H1 (cell line): ENCODE data around the gene MORN5. TPM values are rescaled to one million over a fixed set of nuclear protein-coding genes. Genes with fewer than 3 reads are reported as not detected.

Experiments
- ASH2L ChIP-seq: fragments of 200-600, 300-600 bp; sonication (generic); IDR thresholded peaks from one replicate; pipeline ENCODE4 v1.7.1; 2017; ENCODE audit warnings: low read length
- CHD2 ChIP-seq: IDR thresholded peaks from 2 replicates; pipeline ENCODE4 v1.6.1; 2012; ENCODE audit warnings: low read length, improper control_type of control experiment
- EGR1 ChIP-seq: IDR thresholded peaks from 2 replicates; pipeline ENCODE4 v1.6.1; 2011; ENCODE audit warnings: low read depth, low read length, borderline replicate concordance
- EP300 ChIP-seq, 2 experiments: IDR thresholded peaks; 1 replicate in 1 of 2; 2 replicates in 1 of 2; pipeline ENCODE4 v1.6.1; 2011 to 2012; ENCODE audit warnings: low read depth in 2 of 2, low read length in 2 of 2, mild to moderate bottlenecking in 2 of 2, borderline replicate concordance in 1 of 2, inconsistent platforms in 1 of 2, moderate library complexity in 1 of 2
- HDAC2 ChIP-seq, 2 experiments: fragments of 300-600 bp in 1 of 2; sonication (generic) in 1 of 2; IDR thresholded peaks; 2 replicates each; pipeline ENCODE4 v1.6.1; 2011 to 2012; ENCODE audit warnings: low read depth in 2 of 2, low read length in 2 of 2, mild to moderate bottlenecking in 2 of 2, moderate library complexity in 2 of 2, borderline replicate concordance in 1 of 2, inconsistent platforms in 1 of 2
- KDM1A ChIP-seq: fragments of 200-600, 300-600 bp; sonication (generic); IDR thresholded peaks from 2 replicates; pipeline ENCODE4 v1.7.1; 2016; ENCODE audit warnings: mild to moderate bottlenecking, low read length, borderline replicate concordance
- KDM4A ChIP-seq: IDR thresholded peaks from one replicate; pipeline ENCODE4 v1.7.1; 2012; ENCODE audit warnings: low read depth, mild to moderate bottlenecking, moderate library complexity, low read length, inconsistent platforms; ENCODE audit not compliant: severe bottlenecking
- NRF1 ChIP-seq: IDR thresholded peaks from 2 replicates; pipeline ENCODE4 v1.6.1; 2011; ENCODE audit warnings: mild to moderate bottlenecking, low read depth, low read length, improper control_type of control experiment
- RBBP5 ChIP-seq: IDR thresholded peaks from 2 replicates; pipeline ENCODE4 v1.7.1; 2012; ENCODE audit warnings: low read depth, mild to moderate bottlenecking, inconsistent platforms, low read length, moderate library complexity, borderline replicate concordance
- SP4 ChIP-seq: IDR thresholded peaks from 2 replicates; pipeline ENCODE4 v1.6.1; 2012; ENCODE audit warnings: low read length, inconsistent platforms
- TAF7 ChIP-seq: optimal IDR thresholded peaks from 2 replicates; pipeline ENCODE3; 2011; ENCODE audit warnings: low read depth, mild to moderate bottlenecking, inconsistent platforms, low read length, moderate library complexity, borderline replicate concordance
- polyA plus RNA-seq, 7 experiments: library from polyadenylated mRNA; depleted of rRNA in 3 of 7; stranded (reverse) in 5 of 7; unstranded in 2 of 7; fragments of >200 nt in 5 of 7; fragments of 200-250 nt in 2 of 7; gene quantifications; 1 replicate in 5 of 7; 2 replicates in 1 of 7; 4 replicates in 1 of 7; pipeline versions ENCODE4 v1.2.1 to v1.2.3, GENCODE V29; 2011 to 2013; ENCODE audit warnings: missing spikeins in 2 of 7, mixed read lengths in 2 of 7
- total RNA-seq: library from RNA; stranded (reverse); fragmentation: NEBNext Ultra II Directional; extraction: Animal tissue kit (Norgen Biotek cat#: 25700); gene quantifications from 2 replicates; pipeline ENCODE4 v1.2.1, GENCODE V29; 2021
- TF ChIP-seq, protein P1 (sequence below): fragments of 300-600 bp; sonication (generic); IDR thresholded peaks from 2 replicates; pipeline ENCODE4 v1.7.1; 2012; ENCODE audit warnings: low read length, moderate library complexity, mild to moderate bottlenecking, inconsistent platforms; ENCODE audit not compliant: insufficient replicate concordance

The MORN5 gene
- total and polyA plus RNA-seq, 2 of the 8 experiments (the other 6 are each of a cell fraction or from before 2014, with no cell fraction given), result not detected

DNA sequence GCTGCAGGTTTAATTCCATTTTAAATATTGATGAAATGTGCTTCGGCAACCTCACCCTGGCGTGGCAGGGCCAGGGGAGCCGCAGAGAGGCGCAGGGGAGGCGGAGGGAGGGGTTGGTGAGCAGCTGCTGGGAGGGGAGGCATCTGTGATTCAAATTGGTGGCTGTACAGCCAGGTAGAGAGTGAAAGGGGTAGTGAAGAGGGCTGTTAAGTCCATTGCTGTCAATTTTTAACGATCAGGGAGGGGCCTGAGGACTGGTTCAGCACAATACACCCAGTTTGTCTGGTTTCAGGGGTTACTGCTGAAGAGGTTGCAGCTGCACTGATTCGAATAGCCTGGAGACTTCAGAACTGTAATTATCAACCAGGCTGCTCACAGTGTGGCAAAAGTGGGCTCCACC, 37.7 kb downstream of the MORN5 start (continued):
- TF ChIP-seq, protein P1, sequence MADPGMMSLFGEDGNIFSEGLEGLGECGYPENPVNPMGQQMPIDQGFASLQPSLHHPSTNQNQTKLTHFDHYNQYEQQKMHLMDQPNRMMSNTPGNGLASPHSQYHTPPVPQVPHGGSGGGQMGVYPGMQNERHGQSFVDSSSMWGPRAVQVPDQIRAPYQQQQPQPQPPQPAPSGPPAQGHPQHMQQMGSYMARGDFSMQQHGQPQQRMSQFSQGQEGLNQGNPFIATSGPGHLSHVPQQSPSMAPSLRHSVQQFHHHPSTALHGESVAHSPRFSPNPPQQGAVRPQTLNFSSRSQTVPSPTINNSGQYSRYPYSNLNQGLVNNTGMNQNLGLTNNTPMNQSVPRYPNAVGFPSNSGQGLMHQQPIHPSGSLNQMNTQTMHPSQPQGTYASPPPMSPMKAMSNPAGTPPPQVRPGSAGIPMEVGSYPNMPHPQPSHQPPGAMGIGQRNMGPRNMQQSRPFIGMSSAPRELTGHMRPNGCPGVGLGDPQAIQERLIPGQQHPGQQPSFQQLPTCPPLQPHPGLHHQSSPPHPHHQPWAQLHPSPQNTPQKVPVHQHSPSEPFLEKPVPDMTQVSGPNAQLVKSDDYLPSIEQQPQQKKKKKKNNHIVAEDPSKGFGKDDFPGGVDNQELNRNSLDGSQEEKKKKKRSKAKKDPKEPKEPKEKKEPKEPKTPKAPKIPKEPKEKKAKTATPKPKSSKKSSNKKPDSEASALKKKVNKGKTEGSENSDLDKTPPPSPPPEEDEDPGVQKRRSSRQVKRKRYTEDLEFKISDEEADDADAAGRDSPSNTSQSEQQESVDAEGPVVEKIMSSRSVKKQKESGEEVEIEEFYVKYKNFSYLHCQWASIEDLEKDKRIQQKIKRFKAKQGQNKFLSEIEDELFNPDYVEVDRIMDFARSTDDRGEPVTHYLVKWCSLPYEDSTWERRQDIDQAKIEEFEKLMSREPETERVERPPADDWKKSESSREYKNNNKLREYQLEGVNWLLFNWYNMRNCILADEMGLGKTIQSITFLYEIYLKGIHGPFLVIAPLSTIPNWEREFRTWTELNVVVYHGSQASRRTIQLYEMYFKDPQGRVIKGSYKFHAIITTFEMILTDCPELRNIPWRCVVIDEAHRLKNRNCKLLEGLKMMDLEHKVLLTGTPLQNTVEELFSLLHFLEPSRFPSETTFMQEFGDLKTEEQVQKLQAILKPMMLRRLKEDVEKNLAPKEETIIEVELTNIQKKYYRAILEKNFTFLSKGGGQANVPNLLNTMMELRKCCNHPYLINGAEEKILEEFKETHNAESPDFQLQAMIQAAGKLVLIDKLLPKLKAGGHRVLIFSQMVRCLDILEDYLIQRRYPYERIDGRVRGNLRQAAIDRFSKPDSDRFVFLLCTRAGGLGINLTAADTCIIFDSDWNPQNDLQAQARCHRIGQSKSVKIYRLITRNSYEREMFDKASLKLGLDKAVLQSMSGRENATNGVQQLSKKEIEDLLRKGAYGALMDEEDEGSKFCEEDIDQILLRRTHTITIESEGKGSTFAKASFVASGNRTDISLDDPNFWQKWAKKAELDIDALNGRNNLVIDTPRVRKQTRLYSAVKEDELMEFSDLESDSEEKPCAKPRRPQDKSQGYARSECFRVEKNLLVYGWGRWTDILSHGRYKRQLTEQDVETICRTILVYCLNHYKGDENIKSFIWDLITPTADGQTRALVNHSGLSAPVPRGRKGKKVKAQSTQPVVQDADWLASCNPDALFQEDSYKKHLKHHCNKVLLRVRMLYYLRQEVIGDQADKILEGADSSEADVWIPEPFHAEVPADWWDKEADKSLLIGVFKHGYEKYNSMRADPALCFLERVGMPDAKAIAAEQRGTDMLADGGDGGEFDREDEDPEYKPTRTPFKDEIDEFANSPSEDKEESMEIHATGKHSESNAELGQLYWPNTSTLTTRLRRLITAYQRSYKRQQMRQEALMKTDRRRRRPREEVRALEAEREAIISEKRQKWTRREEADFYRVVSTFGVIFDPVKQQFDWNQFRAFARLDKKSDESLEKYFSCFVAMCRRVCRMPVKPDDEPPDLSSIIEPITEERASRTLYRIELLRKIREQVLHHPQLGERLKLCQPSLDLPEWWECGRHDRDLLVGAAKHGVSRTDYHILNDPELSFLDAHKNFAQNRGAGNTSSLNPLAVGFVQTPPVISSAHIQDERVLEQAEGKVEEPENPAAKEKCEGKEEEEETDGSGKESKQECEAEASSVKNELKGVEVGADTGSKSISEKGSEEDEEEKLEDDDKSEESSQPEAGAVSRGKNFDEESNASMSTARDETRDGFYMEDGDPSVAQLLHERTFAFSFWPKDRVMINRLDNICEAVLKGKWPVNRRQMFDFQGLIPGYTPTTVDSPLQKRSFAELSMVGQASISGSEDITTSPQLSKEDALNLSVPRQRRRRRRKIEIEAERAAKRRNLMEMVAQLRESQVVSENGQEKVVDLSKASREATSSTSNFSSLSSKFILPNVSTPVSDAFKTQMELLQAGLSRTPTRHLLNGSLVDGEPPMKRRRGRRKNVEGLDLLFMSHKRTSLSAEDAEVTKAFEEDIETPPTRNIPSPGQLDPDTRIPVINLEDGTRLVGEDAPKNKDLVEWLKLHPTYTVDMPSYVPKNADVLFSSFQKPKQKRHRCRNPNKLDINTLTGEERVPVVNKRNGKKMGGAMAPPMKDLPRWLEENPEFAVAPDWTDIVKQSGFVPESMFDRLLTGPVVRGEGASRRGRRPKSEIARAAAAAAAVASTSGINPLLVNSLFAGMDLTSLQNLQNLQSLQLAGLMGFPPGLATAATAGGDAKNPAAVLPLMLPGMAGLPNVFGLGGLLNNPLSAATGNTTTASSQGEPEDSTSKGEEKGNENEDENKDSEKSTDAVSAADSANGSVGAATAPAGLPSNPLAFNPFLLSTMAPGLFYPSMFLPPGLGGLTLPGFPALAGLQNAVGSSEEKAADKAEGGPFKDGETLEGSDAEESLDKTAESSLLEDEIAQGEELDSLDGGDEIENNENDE, result no peak
- TF ChIP-seq EP300 (IDR thresholded peaks at IDR 0.05; ENCODE audit: borderline replicate concordance in 1 of 2, low read depth in 2 of 2, low read length in 2 of 2) (no peak), SP4 (no peak), EGR1 (no peak), KDM4A (no peak), NRF1 (no peak), KDM1A (no peak), HDAC2 (IDR thresholded peaks at IDR 0.05; ENCODE audit: borderline replicate concordance in 1 of 2, low read depth in 2 of 2, low read length in 2 of 2) (no peak), RBBP5 (no peak), TAF7 (no peak), CHD2 (no peak), ASH2L (no peak)
